ENCODE results near the gene MT1G.

- no peak for TF ChIP-seq CTCF (IDR thresholded peaks at IDR 0.05)
- TF ChIP-seq SIN3A (IDR thresholded peaks at IDR 0.05; ENCODE audit: borderline replicate concordance, low read depth, low read length) = no peak
- TF ChIP-seq EP300 (IDR thresholded peaks at IDR 0.05; ENCODE audit: borderline replicate concordance in 1 of 2, low read depth in 1 of 2, low read length in 1 of 2) = no peak
- TF ChIP-seq YY1 (IDR thresholded peaks at IDR 0.05; ENCODE audit: low read depth) = no peak
- no peak for TF ChIP-seq MAX (IDR thresholded peaks at IDR 0.05; ENCODE audit: low read depth)
- no peak for TF ChIP-seq POLR2AphosphoS5 (IDR thresholded peaks at IDR 0.05; ENCODE audit: low read depth, low read length)
- no peak for TF ChIP-seq RFX5 (IDR thresholded peaks at IDR 0.05; ENCODE audit: low read length)
- no peak for TF ChIP-seq RAD21 (IDR thresholded peaks at IDR 0.05; ENCODE audit: low read length)
- TF ChIP-seq TEAD4 (IDR thresholded peaks at IDR 0.05; ENCODE audit: borderline replicate concordance, insufficient read depth) = no peak
- TF ChIP-seq RCOR1 (IDR thresholded peaks at IDR 0.05; ENCODE audit: low read length) = no peak
- no peak for TF ChIP-seq EZH2phosphoT487 (IDR thresholded peaks at IDR 0.05; ENCODE audit: borderline replicate concordance, low read depth)
- no peak for TF ChIP-seq FOXM1 (IDR thresholded peaks at IDR 0.05; ENCODE audit: low read depth)
- TF ChIP-seq, protein P1, sequence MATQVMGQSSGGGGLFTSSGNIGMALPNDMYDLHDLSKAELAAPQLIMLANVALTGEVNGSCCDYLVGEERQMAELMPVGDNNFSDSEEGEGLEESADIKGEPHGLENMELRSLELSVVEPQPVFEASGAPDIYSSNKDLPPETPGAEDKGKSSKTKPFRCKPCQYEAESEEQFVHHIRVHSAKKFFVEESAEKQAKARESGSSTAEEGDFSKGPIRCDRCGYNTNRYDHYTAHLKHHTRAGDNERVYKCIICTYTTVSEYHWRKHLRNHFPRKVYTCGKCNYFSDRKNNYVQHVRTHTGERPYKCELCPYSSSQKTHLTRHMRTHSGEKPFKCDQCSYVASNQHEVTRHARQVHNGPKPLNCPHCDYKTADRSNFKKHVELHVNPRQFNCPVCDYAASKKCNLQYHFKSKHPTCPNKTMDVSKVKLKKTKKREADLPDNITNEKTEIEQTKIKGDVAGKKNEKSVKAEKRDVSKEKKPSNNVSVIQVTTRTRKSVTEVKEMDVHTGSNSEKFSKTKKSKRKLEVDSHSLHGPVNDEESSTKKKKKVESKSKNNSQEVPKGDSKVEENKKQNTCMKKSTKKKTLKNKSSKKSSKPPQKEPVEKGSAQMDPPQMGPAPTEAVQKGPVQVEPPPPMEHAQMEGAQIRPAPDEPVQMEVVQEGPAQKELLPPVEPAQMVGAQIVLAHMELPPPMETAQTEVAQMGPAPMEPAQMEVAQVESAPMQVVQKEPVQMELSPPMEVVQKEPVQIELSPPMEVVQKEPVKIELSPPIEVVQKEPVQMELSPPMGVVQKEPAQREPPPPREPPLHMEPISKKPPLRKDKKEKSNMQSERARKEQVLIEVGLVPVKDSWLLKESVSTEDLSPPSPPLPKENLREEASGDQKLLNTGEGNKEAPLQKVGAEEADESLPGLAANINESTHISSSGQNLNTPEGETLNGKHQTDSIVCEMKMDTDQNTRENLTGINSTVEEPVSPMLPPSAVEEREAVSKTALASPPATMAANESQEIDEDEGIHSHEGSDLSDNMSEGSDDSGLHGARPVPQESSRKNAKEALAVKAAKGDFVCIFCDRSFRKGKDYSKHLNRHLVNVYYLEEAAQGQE (IDR thresholded peaks at IDR 0.05; ENCODE audit: low read depth, low read length) = no peak
- no peak for TF ChIP-seq TCF12 (IDR thresholded peaks at IDR 0.05)
Observed at GRCh38 chr16:56672761-56673536, 5.1 kb upstream of the MT1G start.

Measured in SK-N-SH (cell line).